Duodenal mucosa (tissue), 2 donors: ENCODE measurements around the gene CDRT15.
"Not testable (repeated sequence)": the region's sequence is repeated elsewhere in the genome, so short reads cannot be mapped to it uniquely, and the experiment has no call there.

Experiments
- H3K27ac ChIP-seq: one replicate; pipeline ENCODE4 v1.7.0; 2013; ENCODE audit warnings: low read depth, low read length
- H3K27me3 ChIP-seq, 2 donors: one replicate each; pipeline ENCODE4 v1.7.0; 2013; ENCODE audit warnings: low read length in 2 of 2, control low read depth in 1 of 2; ENCODE audit not compliant: insufficient read depth in 2 of 2, control insufficient read depth in 1 of 2
- H3K36me3 ChIP-seq, 2 donors: one replicate each; pipeline ENCODE4 v1.7.0; 2013; ENCODE audit warnings: low read length in 2 of 2, control low read depth in 1 of 2; ENCODE audit not compliant: insufficient read depth in 2 of 2, control insufficient read depth in 1 of 2
- H3K4me1 ChIP-seq, 2 donors: one replicate each; pipeline ENCODE4 v1.7.0; 2013; ENCODE audit warnings: low read length in 2 of 2, control low read depth in 1 of 2; ENCODE audit not compliant: insufficient read depth in 2 of 2, control insufficient read depth in 1 of 2
- H3K4me3 ChIP-seq, 2 donors: one replicate each; pipeline ENCODE4 v1.7.0; 2013; ENCODE audit warnings: low read length in 2 of 2, low read depth in 1 of 2
- H3K9ac ChIP-seq, 2 donors: one replicate each; pipeline ENCODE4 v1.7.0; 2013; ENCODE audit warnings: low read length in 2 of 2, low read depth in 1 of 2
- H3K9me3 ChIP-seq, 2 donors: one replicate each; pipeline ENCODE4 v1.7.0; 2013; ENCODE audit warnings: low read length in 2 of 2, control low read depth in 1 of 2; ENCODE audit not compliant: control insufficient read depth in 1 of 2

CDRT15 gene

GRCh38 chr17:14236762-14237161 is at the start of gene CDRT15:
Gene CDRT15, minus strand, starts transcription at chr17:14236862. Its CDS starts 29 bp downstream, at chr17:14236833.
- not testable (repeated sequence) for H3K9me3 ChIP-seq, H3K27ac ChIP-seq

GRCh38 chr17:14282726-14283125 is 46.1 kb upstream of the CDRT15 start:
- no peaks in the 10 kb centered on the region for H3K9me3 ChIP-seq
- no peaks in the 10 kb centered on the region for H3K4me1 ChIP-seq
- H3K9ac ChIP-seq = no peak overlapping the region
- H3K4me3 ChIP-seq = no peak overlapping the region
- H3K27ac ChIP-seq = no peak overlapping the region
- H3K36me3 ChIP-seq = no peaks in the 10 kb centered on the region
- H3K27me3 ChIP-seq = peaks cover 0 to 11% of the 10 kb centered on the region in 2 donors

More at GRCh38 chr17:14236762-14237161, at the start of gene CDRT15:
- H3K9ac ChIP-seq, H3K4me1 ChIP-seq, H3K4me3 ChIP-seq, H3K27me3 ChIP-seq, H3K36me3 ChIP-seq: not testable (repeated sequence)

GRCh38 chr17:14281530-14281929 is 44.9 kb upstream of the CDRT15 start:
- Histone ChIP-seq H3K9me3 (no peaks in the 10 kb centered on the region), H3K27ac (no peak overlapping the region), H3K4me1 (no peaks in the 10 kb centered on the region), H3K9ac (no peak overlapping the region), H3K36me3 (no peaks in the 10 kb centered on the region), H3K4me3 (no peak overlapping the region), H3K27me3 (peaks cover 0 to 11% of the 10 kb centered on the region in 2 donors)

DNA sequence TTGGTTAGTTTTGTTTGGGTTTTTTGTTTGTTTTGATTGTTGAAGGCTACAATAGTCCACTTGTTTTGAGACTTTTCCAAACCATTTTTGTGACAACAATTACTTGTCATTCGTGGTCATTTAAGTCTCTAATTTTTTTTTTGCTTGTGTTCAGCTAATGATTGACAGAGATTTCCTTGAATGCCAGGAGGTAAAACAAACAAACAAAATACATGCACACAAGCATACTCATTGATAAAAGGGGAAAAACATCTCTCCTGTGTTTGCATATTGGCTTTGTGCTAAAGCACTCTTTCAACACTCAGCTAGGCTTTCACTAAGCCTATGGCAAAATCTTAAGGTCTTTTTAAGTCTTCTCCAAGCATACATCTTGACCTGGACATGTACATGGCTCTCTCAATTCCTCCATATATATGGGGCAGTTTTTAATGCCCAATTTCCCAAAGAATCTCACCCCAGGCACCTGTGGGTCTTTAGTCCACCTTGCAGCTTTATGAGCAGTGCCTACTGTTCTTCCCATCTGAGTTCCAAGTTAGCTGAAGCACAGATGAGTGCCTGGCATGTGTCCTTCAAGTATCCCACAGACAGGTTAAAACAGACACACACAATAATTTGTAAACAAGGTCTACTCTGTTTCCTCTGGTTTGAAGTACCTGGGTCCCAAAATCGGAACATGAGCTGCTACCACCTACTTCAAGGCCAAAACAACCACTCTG is 40.0 kb upstream of the CDRT15 start:
- Histone ChIP-seq H3K36me3 (no peaks in the 10 kb centered on the region), H3K27me3 (no peaks in the 10 kb centered on the region), H3K4me3 (no peak overlapping the region), H3K9ac (no peak overlapping the region), H3K4me1 (no peaks in the 10 kb centered on the region), H3K9me3 (no peaks in the 10 kb centered on the region), H3K27ac (no peak overlapping the region)

- H3K27ac ChIP-seq = no peak overlapping the region
- no peaks in the 10 kb centered on the region for H3K36me3 ChIP-seq
- no peak overlapping the region for H3K4me3 ChIP-seq
- H3K9me3 ChIP-seq = no peaks in the 10 kb centered on the region
- no peaks in the 10 kb centered on the region for H3K4me1 ChIP-seq
- no peaks in the 10 kb centered on the region for H3K27me3 ChIP-seq
- no peak overlapping the region for H3K9ac ChIP-seq
Measured at GRCh38 chr17:14270508-14270907, 33.8 kb upstream of the CDRT15 start.

GRCh38 chr17:14269473-14269872 is 32.8 kb upstream of the CDRT15 start:
- no peaks in the 10 kb centered on the region for H3K4me1 ChIP-seq
- H3K9ac ChIP-seq = no peak overlapping the region
- H3K27ac ChIP-seq = no peak overlapping the region
- H3K9me3 ChIP-seq = no peaks in the 10 kb centered on the region
- no peaks in the 10 kb centered on the region for H3K36me3 ChIP-seq
- no peaks in the 10 kb centered on the region for H3K27me3 ChIP-seq
- no peak overlapping the region for H3K4me3 ChIP-seq

DNA sequence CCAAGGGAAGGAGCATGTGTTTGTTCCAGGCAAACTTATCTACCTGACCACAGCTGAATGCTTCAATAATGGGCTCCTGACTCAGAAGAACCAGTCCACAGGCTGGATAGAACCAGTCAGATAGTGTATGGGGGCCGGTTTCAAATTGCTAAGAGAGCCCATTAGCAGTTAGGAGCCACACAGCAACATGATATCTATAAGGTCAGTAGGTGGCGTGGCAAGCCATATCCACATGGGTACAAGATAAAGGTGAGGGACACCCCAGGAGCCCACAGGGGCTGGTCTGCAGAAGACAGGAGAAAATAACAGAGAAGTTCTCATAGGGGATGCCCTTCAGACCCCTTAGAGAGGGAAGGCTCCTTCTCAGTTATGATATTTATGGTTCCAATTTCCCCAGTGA is 31.6 kb upstream of the CDRT15 start:
- Histone ChIP-seq H3K9me3 (no peaks in the 10 kb centered on the region), H3K27me3 (no peaks in the 10 kb centered on the region), H3K9ac (no peak overlapping the region), H3K27ac (no peak overlapping the region), H3K36me3 (no peaks in the 10 kb centered on the region), H3K4me3 (no peak overlapping the region), H3K4me1 (no peaks in the 10 kb centered on the region)

GRCh38 chr17:14261406-14261805 is 24.7 kb upstream of the CDRT15 start:
- Histone ChIP-seq H3K9ac (no peak overlapping the region), H3K36me3 (no peaks in the 10 kb centered on the region), H3K4me1 (no peaks in the 10 kb centered on the region), H3K4me3 (no peak overlapping the region), H3K9me3 (no peaks in the 10 kb centered on the region), H3K27me3 (no peaks in the 10 kb centered on the region), H3K27ac (no peak overlapping the region)

GRCh38 chr17:14245629-14246028 is 9.0 kb upstream of the CDRT15 start:
- Histone ChIP-seq H3K36me3 (no peaks in the 10 kb centered on the region), H3K9me3 (no peaks in the 10 kb centered on the region), H3K4me3 (no peak overlapping the region), H3K27ac (no peak overlapping the region), H3K9ac (no peak overlapping the region), H3K4me1 (no peaks in the 10 kb centered on the region), H3K27me3 (no peaks in the 10 kb centered on the region)

DNA sequence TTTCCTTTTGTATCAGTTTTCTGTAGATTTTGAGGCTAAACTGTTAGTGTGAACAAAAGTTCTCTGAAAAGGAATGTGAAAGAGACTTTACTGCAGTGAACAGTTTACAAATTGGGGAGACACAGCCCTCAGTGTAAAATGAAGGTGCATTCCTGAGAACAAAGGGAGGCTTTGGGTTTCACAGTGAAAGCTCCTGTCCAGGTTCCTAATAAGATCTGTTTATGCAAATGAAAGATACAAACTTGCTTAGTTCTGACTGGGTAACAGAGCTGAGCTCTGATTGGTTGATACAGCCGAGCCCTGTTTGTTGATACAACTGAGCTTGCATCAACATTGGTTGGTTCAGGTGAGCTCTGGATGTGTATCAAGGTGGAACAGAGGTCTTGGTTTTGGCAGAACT is 8.3 kb upstream of the CDRT15 start:
- H3K27ac ChIP-seq = no peak overlapping the region
- no peaks in the 10 kb centered on the region for H3K9me3 ChIP-seq
- no peaks in the 10 kb centered on the region for H3K27me3 ChIP-seq
- H3K36me3 ChIP-seq = no peaks in the 10 kb centered on the region
- H3K4me1 ChIP-seq = no peaks in the 10 kb centered on the region
- H3K9ac ChIP-seq = no peak overlapping the region
- H3K4me3 ChIP-seq = no peak overlapping the region

- not testable (repeated sequence) for H3K9ac ChIP-seq, H3K27me3 ChIP-seq, H3K36me3 ChIP-seq, H3K4me3 ChIP-seq, H3K27ac ChIP-seq, H3K9me3 ChIP-seq, H3K4me1 ChIP-seq
Measured at GRCh38 chr17:14239271-14239670, 2.6 kb upstream of the CDRT15 start.
